GM21423 (cell line): ENCODE data around the gene XKR7.
"Not testable (repeated sequence)": the region's sequence is repeated elsewhere in the genome, so short reads cannot be mapped to it uniquely, and the experiment has no call there.

Source experiments
- ATAC-seq: cut with Tn5 transposase; IDR thresholded peaks from one replicate; pipeline ENCODE4 v1.9.1; 2021; ENCODE audit warnings: mild to moderate bottlenecking, moderate library complexity; ENCODE audit not compliant: unreplicated experiment

The XKR7 gene

GRCh38 chr20:32010666-32011065 lies 42.7 kb downstream of the XKR7 start:
- no peak for ATAC-seq

GRCh38 chr20:32012159-32012688 lies 44.3 kb downstream of the XKR7 start:
- no peak for ATAC-seq

- ATAC-seq: no peak
These were observed 45.4 kb downstream of the XKR7 start for GRCh38 chr20:32013326-32013725.

- no peak for ATAC-seq
These were observed 49.8 kb downstream of the XKR7 start for GRCh38 chr20:32017711-32018251.

GRCh38 chr20:32018269-32019155 lies 50.6 kb downstream of the XKR7 start:
- no peak for ATAC-seq

GRCh38 chr20:32019156-32019510 lies 51.2 kb downstream of the XKR7 start:
- ATAC-seq: no peak

GRCh38 chr20:32019563-32020463 lies 51.9 kb downstream of the XKR7 start:
- ATAC-seq: no peak

- no peak for ATAC-seq
These were observed 53.1 kb downstream of the XKR7 start for GRCh38 chr20:32021091-32021490.

GRCh38 chr20:32024683-32025295 lies 56.8 kb downstream of the XKR7 start:
- ATAC-seq: no peak

- ATAC-seq: no peak
These were observed 59.7 kb downstream of the XKR7 start for GRCh38 chr20:32027643-32028042.

GRCh38 chr20:32028647-32029372 lies 60.9 kb downstream of the XKR7 start:
- ATAC-seq: no peak

- no peak for ATAC-seq
These were observed 61.6 kb downstream of the XKR7 start for GRCh38 chr20:32029561-32029960.

GRCh38 chr20:32031007-32031958 lies 63.3 kb downstream of the XKR7 start:
- ATAC-seq: no peak

GRCh38 chr20:32033316-32033715 lies 65.4 kb downstream of the XKR7 start:
- no peak for ATAC-seq

- ATAC-seq: not testable (repeated sequence)
These were observed 65.8 kb downstream of the XKR7 start for GRCh38 chr20:32033721-32034120.

GRCh38 chr20:32034581-32035425 lies 66.9 kb downstream of the XKR7 start:
- no peak for ATAC-seq

GRCh38 chr20:32035426-32035779 lies 67.5 kb downstream of the XKR7 start:
- ATAC-seq: no peak

GRCh38 chr20:32036252-32036651 lies 68.3 kb downstream of the XKR7 start:
- no peak for ATAC-seq
